ENCODE results near the gene RNF44. TPM values are rescaled to one million over a fixed set of nuclear protein-coding genes. Genes with fewer than 3 reads are reported as not detected.
A peak's percentile ranks its signal among the peaks of the same experiment; 100 is the strongest.

RNF44 gene
- total and polyA plus RNA-seq, 2 of the 13 experiments (the other 11 are each of a cell fraction or from before 2014, with no cell fraction given): 9.2 to 16.8 TPM

DNA sequence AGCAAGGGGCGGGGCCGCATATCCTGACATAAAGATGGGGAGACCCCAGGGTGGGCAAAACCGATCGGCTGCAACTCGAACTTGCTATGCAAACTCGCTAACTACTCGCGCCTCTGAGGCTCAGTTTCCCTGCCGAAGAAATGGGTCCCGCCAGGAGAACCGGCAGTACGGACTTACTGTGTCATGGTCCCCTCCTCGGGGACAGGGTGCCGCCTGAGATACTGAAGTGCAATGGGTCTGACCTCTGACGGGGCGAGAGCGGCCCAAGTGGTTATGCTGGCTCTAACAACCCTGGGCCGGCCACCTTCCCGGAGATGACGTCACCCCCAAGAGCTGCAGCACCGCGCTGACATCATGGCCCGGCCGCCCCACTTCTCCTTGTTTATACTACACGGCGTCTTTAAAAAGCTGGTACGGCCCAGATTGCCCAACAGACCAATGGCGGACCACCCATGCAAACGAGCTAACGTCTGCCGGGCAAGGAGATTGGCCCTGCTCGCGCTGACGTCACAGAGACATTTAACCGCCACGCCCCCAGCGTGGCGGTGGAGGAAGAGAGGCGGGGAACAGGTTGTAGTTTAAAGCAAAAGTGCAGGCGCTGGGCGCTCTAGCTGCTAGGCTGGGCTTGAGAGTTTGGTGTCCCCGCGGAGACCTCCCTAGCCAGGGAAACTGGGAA, 490 bp upstream of the RNF44 start (continued):
- TF ChIP-seq, protein P1, sequence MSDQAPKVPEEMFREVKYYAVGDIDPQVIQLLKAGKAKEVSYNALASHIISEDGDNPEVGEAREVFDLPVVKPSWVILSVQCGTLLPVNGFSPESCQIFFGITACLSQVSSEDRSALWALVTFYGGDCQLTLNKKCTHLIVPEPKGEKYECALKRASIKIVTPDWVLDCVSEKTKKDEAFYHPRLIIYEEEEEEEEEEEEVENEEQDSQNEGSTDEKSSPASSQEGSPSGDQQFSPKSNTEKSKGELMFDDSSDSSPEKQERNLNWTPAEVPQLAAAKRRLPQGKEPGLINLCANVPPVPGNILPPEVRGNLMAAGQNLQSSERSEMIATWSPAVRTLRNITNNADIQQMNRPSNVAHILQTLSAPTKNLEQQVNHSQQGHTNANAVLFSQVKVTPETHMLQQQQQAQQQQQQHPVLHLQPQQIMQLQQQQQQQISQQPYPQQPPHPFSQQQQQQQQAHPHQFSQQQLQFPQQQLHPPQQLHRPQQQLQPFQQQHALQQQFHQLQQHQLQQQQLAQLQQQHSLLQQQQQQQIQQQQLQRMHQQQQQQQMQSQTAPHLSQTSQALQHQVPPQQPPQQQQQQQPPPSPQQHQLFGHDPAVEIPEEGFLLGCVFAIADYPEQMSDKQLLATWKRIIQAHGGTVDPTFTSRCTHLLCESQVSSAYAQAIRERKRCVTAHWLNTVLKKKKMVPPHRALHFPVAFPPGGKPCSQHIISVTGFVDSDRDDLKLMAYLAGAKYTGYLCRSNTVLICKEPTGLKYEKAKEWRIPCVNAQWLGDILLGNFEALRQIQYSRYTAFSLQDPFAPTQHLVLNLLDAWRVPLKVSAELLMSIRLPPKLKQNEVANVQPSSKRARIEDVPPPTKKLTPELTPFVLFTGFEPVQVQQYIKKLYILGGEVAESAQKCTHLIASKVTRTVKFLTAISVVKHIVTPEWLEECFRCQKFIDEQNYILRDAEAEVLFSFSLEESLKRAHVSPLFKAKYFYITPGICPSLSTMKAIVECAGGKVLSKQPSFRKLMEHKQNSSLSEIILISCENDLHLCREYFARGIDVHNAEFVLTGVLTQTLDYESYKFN (CRISPR knock-in tag; conservative IDR thresholded peaks at IDR 0.05): 0 out of 2 replicates have a peak, but pooled peaks have one; percentile 30
- 0 out of 2 replicates have a peak, but pooled peaks have one; percentile 69 for TF ChIP-seq SIN3A (IDR thresholded peaks at IDR 0.05; ENCODE audit: borderline replicate concordance, low read depth, low read length)
- TF ChIP-seq ZBTB21 (CRISPR knock-in tag; IDR thresholded peaks at IDR 0.05): peak; percentile 99
- TF ChIP-seq, protein P2, sequence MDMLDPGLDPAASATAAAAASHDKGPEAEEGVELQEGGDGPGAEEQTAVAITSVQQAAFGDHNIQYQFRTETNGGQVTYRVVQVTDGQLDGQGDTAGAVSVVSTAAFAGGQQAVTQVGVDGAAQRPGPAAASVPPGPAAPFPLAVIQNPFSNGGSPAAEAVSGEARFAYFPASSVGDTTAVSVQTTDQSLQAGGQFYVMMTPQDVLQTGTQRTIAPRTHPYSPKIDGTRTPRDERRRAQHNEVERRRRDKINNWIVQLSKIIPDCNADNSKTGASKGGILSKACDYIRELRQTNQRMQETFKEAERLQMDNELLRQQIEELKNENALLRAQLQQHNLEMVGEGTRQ (IDR thresholded peaks at IDR 0.05; ENCODE audit: low read depth, low read length): no peak
- TF ChIP-seq, protein P2 (CRISPR knock-in tag; IDR thresholded peaks at IDR 0.05; ENCODE audit: borderline replicate concordance): 0 out of 2 replicates have a peak, but pooled peaks have one; percentile 0
- no peak for TF ChIP-seq TEAD2 (CRISPR knock-in tag; IDR thresholded peaks at IDR 0.05)
- TF ChIP-seq, protein P3, sequence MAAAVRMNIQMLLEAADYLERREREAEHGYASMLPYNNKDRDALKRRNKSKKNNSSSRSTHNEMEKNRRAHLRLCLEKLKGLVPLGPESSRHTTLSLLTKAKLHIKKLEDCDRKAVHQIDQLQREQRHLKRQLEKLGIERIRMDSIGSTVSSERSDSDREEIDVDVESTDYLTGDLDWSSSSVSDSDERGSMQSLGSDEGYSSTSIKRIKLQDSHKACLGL (CRISPR knock-in tag; IDR thresholded peaks at IDR 0.05): 0 out of 2 replicates have a peak, but pooled peaks have one; percentile 33
- peak; percentile 92 for TF ChIP-seq ATF1 (CRISPR knock-in tag; IDR thresholded peaks at IDR 0.05)
- TF ChIP-seq ZSCAN21 (CRISPR knock-in tag; IDR thresholded peaks at IDR 0.05; ENCODE audit: borderline replicate concordance): no peak
- TF ChIP-seq GATA4 (IDR thresholded peaks at IDR 0.05; ENCODE audit: borderline replicate concordance, low read depth): no peak
- TF ChIP-seq MYNN (CRISPR knock-in tag; IDR thresholded peaks at IDR 0.05; ENCODE audit: low read depth): no peak
- TF ChIP-seq ZBTB20 (CRISPR knock-in tag; IDR thresholded peaks at IDR 0.05; ENCODE audit: borderline replicate concordance, low read depth): peak; percentile 38; the same call in 1 of the 2 replicates
- no peak for TF ChIP-seq KLF15 (CRISPR knock-in tag; IDR thresholded peaks at IDR 0.05; ENCODE audit: borderline replicate concordance)
- TF ChIP-seq, protein P4, sequence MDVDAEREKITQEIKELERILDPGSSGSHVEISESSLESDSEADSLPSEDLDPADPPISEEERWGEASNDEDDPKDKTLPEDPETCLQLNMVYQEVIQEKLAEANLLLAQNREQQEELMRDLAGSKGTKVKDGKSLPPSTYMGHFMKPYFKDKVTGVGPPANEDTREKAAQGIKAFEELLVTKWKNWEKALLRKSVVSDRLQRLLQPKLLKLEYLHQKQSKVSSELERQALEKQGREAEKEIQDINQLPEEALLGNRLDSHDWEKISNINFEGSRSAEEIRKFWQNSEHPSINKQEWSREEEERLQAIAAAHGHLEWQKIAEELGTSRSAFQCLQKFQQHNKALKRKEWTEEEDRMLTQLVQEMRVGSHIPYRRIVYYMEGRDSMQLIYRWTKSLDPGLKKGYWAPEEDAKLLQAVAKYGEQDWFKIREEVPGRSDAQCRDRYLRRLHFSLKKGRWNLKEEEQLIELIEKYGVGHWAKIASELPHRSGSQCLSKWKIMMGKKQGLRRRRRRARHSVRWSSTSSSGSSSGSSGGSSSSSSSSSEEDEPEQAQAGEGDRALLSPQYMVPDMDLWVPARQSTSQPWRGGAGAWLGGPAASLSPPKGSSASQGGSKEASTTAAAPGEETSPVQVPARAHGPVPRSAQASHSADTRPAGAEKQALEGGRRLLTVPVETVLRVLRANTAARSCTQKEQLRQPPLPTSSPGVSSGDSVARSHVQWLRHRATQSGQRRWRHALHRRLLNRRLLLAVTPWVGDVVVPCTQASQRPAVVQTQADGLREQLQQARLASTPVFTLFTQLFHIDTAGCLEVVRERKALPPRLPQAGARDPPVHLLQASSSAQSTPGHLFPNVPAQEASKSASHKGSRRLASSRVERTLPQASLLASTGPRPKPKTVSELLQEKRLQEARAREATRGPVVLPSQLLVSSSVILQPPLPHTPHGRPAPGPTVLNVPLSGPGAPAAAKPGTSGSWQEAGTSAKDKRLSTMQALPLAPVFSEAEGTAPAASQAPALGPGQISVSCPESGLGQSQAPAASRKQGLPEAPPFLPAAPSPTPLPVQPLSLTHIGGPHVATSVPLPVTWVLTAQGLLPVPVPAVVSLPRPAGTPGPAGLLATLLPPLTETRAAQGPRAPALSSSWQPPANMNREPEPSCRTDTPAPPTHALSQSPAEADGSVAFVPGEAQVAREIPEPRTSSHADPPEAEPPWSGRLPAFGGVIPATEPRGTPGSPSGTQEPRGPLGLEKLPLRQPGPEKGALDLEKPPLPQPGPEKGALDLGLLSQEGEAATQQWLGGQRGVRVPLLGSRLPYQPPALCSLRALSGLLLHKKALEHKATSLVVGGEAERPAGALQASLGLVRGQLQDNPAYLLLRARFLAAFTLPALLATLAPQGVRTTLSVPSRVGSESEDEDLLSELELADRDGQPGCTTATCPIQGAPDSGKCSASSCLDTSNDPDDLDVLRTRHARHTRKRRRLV (CRISPR knock-in tag; IDR thresholded peaks at IDR 0.05): peak; percentile 74
- TF ChIP-seq ZNF496 (CRISPR knock-in tag; IDR thresholded peaks at IDR 0.05; ENCODE audit: insufficient replicate concordance): no peak
- peak; percentile 41; the same call in 1 of the 2 replicates for TF ChIP-seq JUND (CRISPR knock-in tag; IDR thresholded peaks at IDR 0.05)
- TF ChIP-seq, protein P5, sequence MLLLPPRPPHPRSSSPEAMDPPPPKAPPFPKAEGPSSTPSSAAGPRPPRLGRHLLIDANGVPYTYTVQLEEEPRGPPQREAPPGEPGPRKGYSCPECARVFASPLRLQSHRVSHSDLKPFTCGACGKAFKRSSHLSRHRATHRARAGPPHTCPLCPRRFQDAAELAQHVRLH (CRISPR knock-in tag; IDR thresholded peaks at IDR 0.05; ENCODE audit: borderline replicate concordance, low read depth): 0 out of 2 replicates have a peak, but pooled peaks have one; percentile 23

All from HepG2 (cell line).